DMS114 treated with DMSO at 0.1 percent for 48 hours (cell line): ENCODE results near the gene PDAP1.
"Not testable (repeated sequence)": the region's sequence is repeated elsewhere in the genome, so short reads cannot be mapped to it uniquely, and the experiment has no call there.

Experiments used
- DNase-seq: peaks from one replicate; lab custom pipeline; 2025; ENCODE audit not compliant: unreplicated experiment; lab: John Stamatoyannopoulos, UW

PDAP1 gene

GRCh38 chr7:99355098-99355497 lies 53.3 kb downstream of the PDAP1 start:
- DNase-seq, result no peak

GRCh38 chr7:99352247-99352646 lies 56.1 kb downstream of the PDAP1 start:
- DNase-seq, result no peak

- not testable (repeated sequence) for DNase-seq
Measured at GRCh38 chr7:99350641-99351040, 57.8 kb downstream of the PDAP1 start.
